ENCODE data around the gene HOXA1. TPM values are rescaled to one million over a fixed set of nuclear protein-coding genes. Genes with fewer than 3 reads are reported as not detected.

Gene HOXA1
- polyA plus RNA-seq (2011; rRNA removed) (4.8 and 5.0 TPM in 2 replicates), polyA plus RNA-seq (2017; fragmentation: RNase III; extraction: RNeasy Plus Mini Kit Qiagen cat#74134 plus additional on column Dnase treatment) (2.6 to 3.0 TPM (median 2.8 TPM) in 3 replicates), polyA minus RNA-seq (2011; rRNA and poly(A)+ RNA removed) (2.5 and 3.2 TPM in 2 replicates)
- 3.3 and 3.5 TPM in 2 replicates for polyA plus RNA-seq (2012; cell fraction: cytosol; rRNA removed)
- polyA plus RNA-seq (2012; cell fraction: nucleus; rRNA removed) = 2.0 and 2.5 TPM in 2 replicates

GRCh38 chr7:27095897-27096767, at the start of gene HOXA1:
TSS of gene HOXA1 (minus strand) at chr7:27096000. CDS start at chr7:27095912, 88 bp downstream.
- CTCF ChIA-PET = interaction anchor here (0.7 to 3.2 kb wide), 10 partner anchors 10 to 414 kb away, joined by 3 to 20 read pairs (median 4); no protein-coding TSS in a partner anchor

GRCh38 chr7:27145165-27145913, 49.5 kb upstream of the HOXA1 start:
- WGBS (ENCODE audit: missing lambda C conversion rate) = 93% methylated on average over 47 of the region's 47 CpGs
- Histone ChIP-seq H3K4me3 (no peak overlapping the region), H3K4me1 (peaks cover 17% of the 10 kb centered on the region), H3K4me2 (no peak overlapping the region), H3K27ac (no peak overlapping the region), H3K9me3 (no peaks in the 10 kb centered on the region)
- no peak for FAIRE-seq
- POLR2A ChIA-PET = no interaction called here
- TF ChIP-seq POLR2AphosphoS2 (conservative IDR thresholded peaks at IDR 0.05; ENCODE audit: low read length) = no peak
- no peak for TF ChIP-seq POLR2A (IDR thresholded peaks at IDR 0.05; ENCODE audit: low read length)
- no peak for TF ChIP-seq BHLHE40 (IDR thresholded peaks at IDR 0.05; ENCODE audit: low read depth, low read length)
- TF ChIP-seq RCOR1 (IDR thresholded peaks at IDR 0.05; ENCODE audit: low read depth, low read length) = no peak
- no peak for TF ChIP-seq ATOH8 (CRISPR knock-in tag; IDR thresholded peaks at IDR 0.05; ENCODE audit: low read depth)
- no peak for TF ChIP-seq HOXB5 (CRISPR knock-in tag; IDR thresholded peaks at IDR 0.05)
- no peak for TF ChIP-seq MAX (IDR thresholded peaks at IDR 0.05)
- no peak for TF ChIP-seq ELK1 (IDR thresholded peaks at IDR 0.05; ENCODE audit: low read depth, low read length)
- no peak for TF ChIP-seq NR3C1 (IDR thresholded peaks at IDR 0.05)
- TF ChIP-seq CBX8 (IDR thresholded peaks at IDR 0.05) = no peak
- no peak for TF ChIP-seq JUNB (IDR thresholded peaks at IDR 0.05)
- TF ChIP-seq TP53 (CRISPR knock-in tag; IDR thresholded peaks at IDR 0.05) = no peak
- no peak for TF ChIP-seq FOSL2 (IDR thresholded peaks at IDR 0.05)
- no peak for TF ChIP-seq FOSL2 (CRISPR knock-in tag; IDR thresholded peaks at IDR 0.05)
- DNase-seq (ENCODE audit: low read depth in 1 of 2, low spot score in 1 of 2) = no peak
- no peak for ATAC-seq
- CTCF ChIA-PET = interaction anchor here (0.6 to 11.1 kb wide), 14 partner anchors 9 to 770 kb away, joined by 3 to 160 read pairs (median 5); partner anchors contain the start of genes HOXA4 and HOXA9

More at GRCh38 chr7:27095897-27096767, at the start of gene HOXA1:
- Histone ChIP-seq H3K4me2 (peak within 1 kb of the TSS; percentile 82), H3K9me3 (no peaks in the 10 kb centered on the region), H3K4me3 (peak within 1 kb of the TSS; percentile 91), H3K4me1 (peaks cover 19% of the 10 kb centered on the region), H3K27ac (peak within 1 kb of the TSS; percentile 91 to 93)
- POLR2A ChIA-PET = interaction anchor here (1.0 to 3.4 kb wide), 7 partner anchors 10 to 233 kb away, joined by 3 to 20 read pairs (median 8); partner anchors contain the start of gene SKAP2
- DNase-seq (ENCODE audit: low read depth in 1 of 2, low spot score in 1 of 2) = peak; percentile 91 to 99
- FAIRE-seq = no peak
- ATAC-seq = peak; percentile 89 to 91
- under 1% methylated on average over 34 of the region's 68 CpGs for WGBS (ENCODE audit: missing lambda C conversion rate)
- 0 out of 2 replicates have a peak, but pooled peaks have one; percentile 27 for TF ChIP-seq KDM5A (IDR thresholded peaks at IDR 0.05)
- TF ChIP-seq E2F6 (IDR thresholded peaks at IDR 0.05; ENCODE audit: borderline replicate concordance, low read depth) = 0 out of 2 replicates have a peak, but pooled peaks have one; percentile 33
- TF ChIP-seq PHF8 (IDR thresholded peaks at IDR 0.05; ENCODE audit: borderline replicate concordance, low read depth) = peak; percentile 50; the same call in 1 of the 2 replicates
- TF ChIP-seq POLR2A (IDR thresholded peaks at IDR 0.05; ENCODE audit: low read length) = peak; percentile 61
- no peak for TF ChIP-seq ESRRA (IDR thresholded peaks at IDR 0.05; ENCODE audit: borderline replicate concordance, low read length)
- TF ChIP-seq MAX (IDR thresholded peaks at IDR 0.05) = peak; percentile 75
- TF ChIP-seq MYC (IDR thresholded peaks at IDR 0.05; ENCODE audit: borderline replicate concordance, low read length) = no peak
- TF ChIP-seq USF2 (IDR thresholded peaks at IDR 0.05) = peak; percentile 92
- peak; percentile 25; the same call in 1 of the 3 replicates for TF ChIP-seq SMC3 (IDR thresholded peaks at IDR 0.05)
- peak; percentile 63 to 72; a peak in 3 of 5 replicates for TF ChIP-seq JUN (IDR thresholded peaks at IDR 0.05)
- peak; percentile 64; the same call in 1 of the 2 replicates for TF ChIP-seq HOXB5 (CRISPR knock-in tag; IDR thresholded peaks at IDR 0.05)
- TF ChIP-seq BCL3 (IDR thresholded peaks at IDR 0.05) = 0 out of 3 replicates have a peak, but pooled peaks have one; percentile 28
- no peak for TF ChIP-seq RNF2 (IDR thresholded peaks at IDR 0.05; ENCODE audit: borderline replicate concordance, low read depth)
- TF ChIP-seq RAD21 (conservative IDR thresholded peaks at IDR 0.05 in 1 of 2, IDR thresholded peaks at IDR 0.05 in 1 of 2) = peak in 1 of 2 experiments; percentile 39; a peak in 3 of 5 replicates
